CD4-positive, alpha-beta T cell (primary cell): ENCODE measurements around the gene MTM1. TPM values are rescaled to one million over a fixed set of nuclear protein-coding genes. Genes with fewer than 3 reads are reported as not detected.

Experiments used
- ATAC-seq: fragments of 200-7000 bp; cut with Tn5 transposase; one replicate; pipeline ENCODE4 v1.10.0; 2022; ENCODE audit warnings: mild to moderate bottlenecking; ENCODE audit not compliant: poor library complexity
- CTCF ChIA-PET: fragments of 350-600 bp; sonication (Branson Sonifier 250); formaldehyde crosslinking; loops from one replicate; lab custom pipeline; 2021; ENCODE audit warnings: antibody characterized with exemption, inconsistent platforms; lab: Charles Lee
- POLR2A ChIA-PET: fragments of 350-600 bp; sonication (Branson Sonifier 250); formaldehyde crosslinking; loops from one replicate; lab custom pipeline; 2021; ENCODE audit warnings: antibody characterized with exemption, inconsistent platforms; lab: Charles Lee
- DNase-seq, 14 experiments: peaks; one replicate each; pipeline ENCODE4 v3.0.0-alpha.2; 2013 to 2020; ENCODE audit warnings: mixed read lengths in 2 of 14
- H3K27ac ChIP-seq, 2 donors: one replicate each; pipeline versions ENCODE4 v1.5.1 to v1.7.0; 2013; ENCODE audit warnings: low read length in 2 of 2, low read depth in 1 of 2, mild to moderate bottlenecking in 1 of 2
- H3K27me3 ChIP-seq, 2 experiments: 1 replicate in 1 of 2; 2 replicates in 1 of 2; pipeline versions ENCODE4 v1.6.1 to v1.7.0; 2013; ENCODE audit warnings: low read length in 2 of 2, control low read depth in 1 of 2, mild to moderate bottlenecking in 1 of 2, moderate library complexity in 1 of 2; ENCODE audit not compliant: insufficient read depth in 2 of 2, control insufficient read depth in 1 of 2
- H3K36me3 ChIP-seq: one replicate; pipeline ENCODE4 v1.6.1; 2013; ENCODE audit warnings: low read length, control low read depth; ENCODE audit not compliant: insufficient read depth
- H3K4me1 ChIP-seq: one replicate; pipeline ENCODE4 v1.6.1; 2013; ENCODE audit warnings: low read length, control low read depth; ENCODE audit not compliant: insufficient read depth
- H3K4me3 ChIP-seq: one replicate; pipeline ENCODE4 v1.5.1; 2013; ENCODE audit warnings: mild to moderate bottlenecking, low read length, moderate library complexity
- H3K9me3 ChIP-seq, 2 experiments: 1 replicate in 1 of 2; 2 replicates in 1 of 2; pipeline versions ENCODE4 v1.6.1 to v1.7.0; 2013; ENCODE audit warnings: low read length in 2 of 2, mild to moderate bottlenecking in 2 of 2, control low read depth in 1 of 2, moderate library complexity in 1 of 2; ENCODE audit not compliant: control insufficient read depth in 1 of 2, insufficient read depth in 1 of 2
- H3K27ac Mint-ChIP-seq: one replicate; pipeline ENCODE4 v1.8.0; 2020; ENCODE audit warnings: mixed read lengths
- H3K27me3 Mint-ChIP-seq: one replicate; pipeline ENCODE4 v1.8.0; 2021; ENCODE audit warnings: mixed read lengths
- H3K36me3 Mint-ChIP-seq: one replicate; pipeline ENCODE4 v1.8.0; 2021; ENCODE audit warnings: low read depth, mixed read lengths
- H3K4me1 Mint-ChIP-seq: one replicate; pipeline ENCODE4 v1.8.0; 2021; ENCODE audit warnings: low read depth, mixed read lengths
- H3K4me3 Mint-ChIP-seq: one replicate; pipeline ENCODE4 v1.8.0; 2020; ENCODE audit warnings: mild to moderate bottlenecking, mixed read lengths
- H3K9me3 Mint-ChIP-seq: one replicate; pipeline ENCODE4 v1.8.0; 2020; ENCODE audit warnings: mixed read lengths
- intact Hi-C, 2 experiments: fragments of 100-400 bp; cut with DNase I in 1 of 2; cut with micrococcal nuclease in 1 of 2; formaldehyde crosslinking; loops; one replicate each; pipeline versions ENCODE4 v1.15.1 to v1.9.0; 2023 to 2025; cut with DNase I, micrococcal nuclease
- total RNA-seq, 174 experiments: library from RNA in 2 of 174; stranded (reverse) in 2 of 174; gene quantifications; one replicate each; pipeline ENCODE4 v1.2.3 and lab custom pipeline; 2021 to 2026
- TF ChIP-seq, protein P1 (sequence below): fragments of 200-600 bp; IDR thresholded peaks from one replicate; pipeline ENCODE4 v1.8.0; 2022; ENCODE audit warnings: antibody characterized with exemption, mild to moderate bottlenecking

MTM1 gene
- total RNA-seq, 2 experiments from 2014 or later, result 20.6 to 26.9 TPM

DNA sequence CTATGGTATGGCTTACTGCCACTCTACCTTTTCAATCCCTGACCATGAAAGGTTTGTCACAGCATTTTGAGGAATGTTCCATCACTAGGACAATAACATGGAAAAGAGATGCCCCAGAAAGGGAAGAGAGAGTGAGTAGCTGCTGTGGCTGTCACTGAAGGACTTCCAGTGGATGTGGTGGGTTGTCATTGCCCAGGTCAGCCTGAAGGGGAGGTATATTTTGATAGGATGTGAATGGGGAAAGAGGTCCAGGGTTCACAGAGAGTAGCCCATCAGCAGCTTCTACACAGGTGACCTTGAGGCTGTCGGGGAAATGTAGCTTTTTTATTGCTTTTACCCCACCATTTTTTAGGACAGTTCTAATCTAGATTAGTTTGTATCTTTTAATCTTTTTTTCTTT, 30.8 kb downstream of the MTM1 start:
- no peak overlapping the region for H3K27ac ChIP-seq
- H3K27ac Mint-ChIP-seq, result no peak overlapping the region
- H3K4me1 Mint-ChIP-seq, result peaks cover 6% of the 10 kb centered on the region
- no peak overlapping the region for H3K4me3 ChIP-seq
- H3K9me3 ChIP-seq, result no peaks in the 10 kb centered on the region
- POLR2A ChIA-PET, result no interaction called here
- H3K9me3 Mint-ChIP-seq, result no peaks in the 10 kb centered on the region
- no peak overlapping the region for H3K4me3 Mint-ChIP-seq
- H3K27me3 Mint-ChIP-seq, result no peaks in the 10 kb centered on the region
- no peak for DNase-seq
- TF ChIP-seq, protein P1, sequence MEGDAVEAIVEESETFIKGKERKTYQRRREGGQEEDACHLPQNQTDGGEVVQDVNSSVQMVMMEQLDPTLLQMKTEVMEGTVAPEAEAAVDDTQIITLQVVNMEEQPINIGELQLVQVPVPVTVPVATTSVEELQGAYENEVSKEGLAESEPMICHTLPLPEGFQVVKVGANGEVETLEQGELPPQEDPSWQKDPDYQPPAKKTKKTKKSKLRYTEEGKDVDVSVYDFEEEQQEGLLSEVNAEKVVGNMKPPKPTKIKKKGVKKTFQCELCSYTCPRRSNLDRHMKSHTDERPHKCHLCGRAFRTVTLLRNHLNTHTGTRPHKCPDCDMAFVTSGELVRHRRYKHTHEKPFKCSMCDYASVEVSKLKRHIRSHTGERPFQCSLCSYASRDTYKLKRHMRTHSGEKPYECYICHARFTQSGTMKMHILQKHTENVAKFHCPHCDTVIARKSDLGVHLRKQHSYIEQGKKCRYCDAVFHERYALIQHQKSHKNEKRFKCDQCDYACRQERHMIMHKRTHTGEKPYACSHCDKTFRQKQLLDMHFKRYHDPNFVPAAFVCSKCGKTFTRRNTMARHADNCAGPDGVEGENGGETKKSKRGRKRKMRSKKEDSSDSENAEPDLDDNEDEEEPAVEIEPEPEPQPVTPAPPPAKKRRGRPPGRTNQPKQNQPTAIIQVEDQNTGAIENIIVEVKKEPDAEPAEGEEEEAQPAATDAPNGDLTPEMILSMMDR, result no peak
- CTCF ChIA-PET, result no interaction called here
- H3K27me3 ChIP-seq, result no peaks in the 10 kb centered on the region
- no peak for ATAC-seq
- intact Hi-C loops, result no loop called here
- peaks cover 67% of the 10 kb centered on the region for H3K36me3 ChIP-seq
- H3K36me3 Mint-ChIP-seq, result peaks cover 76% of the 10 kb centered on the region
- no peaks in the 10 kb centered on the region for H3K4me1 ChIP-seq

DNA sequence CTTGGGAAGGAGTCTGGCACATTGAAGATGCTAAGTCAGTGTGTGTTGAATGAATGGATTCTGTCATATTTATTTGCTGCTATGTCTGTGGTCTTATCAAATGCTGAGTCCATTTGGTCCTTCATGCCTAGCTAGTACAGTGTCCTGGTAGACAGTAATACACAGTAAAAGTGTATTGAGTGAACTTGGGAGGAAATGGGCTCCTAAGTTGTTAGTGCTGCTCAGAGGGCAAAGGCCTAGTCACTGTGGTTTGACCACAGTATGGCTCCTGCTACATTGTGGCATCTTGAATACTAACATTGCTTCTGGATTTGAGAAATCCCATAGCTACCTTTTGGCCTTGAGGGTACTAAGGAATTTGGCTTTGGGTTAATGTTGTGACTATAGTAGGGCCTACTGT, 33.9 kb downstream of the MTM1 start:
- CTCF ChIA-PET, result no interaction called here
- no peak for ATAC-seq
- H3K4me1 ChIP-seq, result no peaks in the 10 kb centered on the region
- no peaks in the 10 kb centered on the region for H3K9me3 Mint-ChIP-seq
- H3K27ac ChIP-seq, result no peak overlapping the region
- H3K36me3 ChIP-seq, result peaks cover 64% of the 10 kb centered on the region
- peaks cover 11% of the 10 kb centered on the region for H3K4me1 Mint-ChIP-seq
- intact Hi-C loops, result no loop called here
- no peaks in the 10 kb centered on the region for H3K9me3 ChIP-seq
- H3K4me3 ChIP-seq, result no peak overlapping the region
- TF ChIP-seq, protein P1, result no peak
- H3K27ac Mint-ChIP-seq, result no peak overlapping the region
- no peaks in the 10 kb centered on the region for H3K27me3 ChIP-seq
- no peaks in the 10 kb centered on the region for H3K27me3 Mint-ChIP-seq
- peaks cover 82% of the 10 kb centered on the region for H3K36me3 Mint-ChIP-seq
- no peak overlapping the region for H3K4me3 Mint-ChIP-seq
- POLR2A ChIA-PET, result no interaction called here
- no peak for DNase-seq

DNA sequence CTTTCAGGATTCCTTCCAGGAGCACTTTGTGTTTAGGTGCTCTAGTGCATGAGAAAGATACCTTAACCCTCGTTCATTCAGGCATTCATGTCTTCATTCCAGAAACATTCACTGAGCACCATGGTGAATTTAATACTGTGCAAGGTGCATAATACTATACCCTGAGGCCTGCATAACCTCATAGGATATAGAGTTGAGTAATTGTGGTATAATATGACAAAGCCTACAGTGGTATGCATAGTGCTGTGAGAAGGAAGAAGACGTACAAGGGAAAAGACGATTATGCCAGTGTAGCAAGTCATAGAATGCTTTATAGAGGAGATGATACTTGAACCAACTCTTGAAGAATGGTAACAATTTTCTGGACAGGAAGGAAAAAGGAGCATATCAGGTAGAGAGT, 34.3 kb downstream of the MTM1 start:
- Histone ChIP-seq H3K27me3 (no peaks in the 10 kb centered on the region), H3K27ac (no peak overlapping the region), H3K36me3 (peaks cover 64% of the 10 kb centered on the region), H3K4me3 (no peak overlapping the region), H3K4me1 (no peaks in the 10 kb centered on the region), H3K9me3 (no peaks in the 10 kb centered on the region)
- H3K9me3 Mint-ChIP-seq, result no peaks in the 10 kb centered on the region
- ChIA-PET CTCF (no interaction called here), POLR2A (no interaction called here)
- intact Hi-C loops, result no loop called here
- H3K36me3 Mint-ChIP-seq, result peaks cover 86% of the 10 kb centered on the region
- DNase-seq (no peak), ATAC-seq (no peak)
- H3K27me3 Mint-ChIP-seq, result no peaks in the 10 kb centered on the region
- no peak overlapping the region for H3K4me3 Mint-ChIP-seq
- H3K4me1 Mint-ChIP-seq, result peaks cover 13% of the 10 kb centered on the region
- TF ChIP-seq, protein P1, result no peak
- no peak overlapping the region for H3K27ac Mint-ChIP-seq
